ENCODE data around the gene TBC1D30.
"Not testable (repeated sequence)": the region's sequence is repeated elsewhere in the genome, so short reads cannot be mapped to it uniquely, and the experiment has no call there.

TBC1D30 gene, protein sequence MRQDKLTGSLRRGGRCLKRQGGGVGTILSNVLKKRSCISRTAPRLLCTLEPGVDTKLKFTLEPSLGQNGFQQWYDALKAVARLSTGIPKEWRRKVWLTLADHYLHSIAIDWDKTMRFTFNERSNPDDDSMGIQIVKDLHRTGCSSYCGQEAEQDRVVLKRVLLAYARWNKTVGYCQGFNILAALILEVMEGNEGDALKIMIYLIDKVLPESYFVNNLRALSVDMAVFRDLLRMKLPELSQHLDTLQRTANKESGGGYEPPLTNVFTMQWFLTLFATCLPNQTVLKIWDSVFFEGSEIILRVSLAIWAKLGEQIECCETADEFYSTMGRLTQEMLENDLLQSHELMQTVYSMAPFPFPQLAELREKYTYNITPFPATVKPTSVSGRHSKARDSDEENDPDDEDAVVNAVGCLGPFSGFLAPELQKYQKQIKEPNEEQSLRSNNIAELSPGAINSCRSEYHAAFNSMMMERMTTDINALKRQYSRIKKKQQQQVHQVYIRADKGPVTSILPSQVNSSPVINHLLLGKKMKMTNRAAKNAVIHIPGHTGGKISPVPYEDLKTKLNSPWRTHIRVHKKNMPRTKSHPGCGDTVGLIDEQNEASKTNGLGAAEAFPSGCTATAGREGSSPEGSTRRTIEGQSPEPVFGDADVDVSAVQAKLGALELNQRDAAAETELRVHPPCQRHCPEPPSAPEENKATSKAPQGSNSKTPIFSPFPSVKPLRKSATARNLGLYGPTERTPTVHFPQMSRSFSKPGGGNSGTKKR

DNA sequence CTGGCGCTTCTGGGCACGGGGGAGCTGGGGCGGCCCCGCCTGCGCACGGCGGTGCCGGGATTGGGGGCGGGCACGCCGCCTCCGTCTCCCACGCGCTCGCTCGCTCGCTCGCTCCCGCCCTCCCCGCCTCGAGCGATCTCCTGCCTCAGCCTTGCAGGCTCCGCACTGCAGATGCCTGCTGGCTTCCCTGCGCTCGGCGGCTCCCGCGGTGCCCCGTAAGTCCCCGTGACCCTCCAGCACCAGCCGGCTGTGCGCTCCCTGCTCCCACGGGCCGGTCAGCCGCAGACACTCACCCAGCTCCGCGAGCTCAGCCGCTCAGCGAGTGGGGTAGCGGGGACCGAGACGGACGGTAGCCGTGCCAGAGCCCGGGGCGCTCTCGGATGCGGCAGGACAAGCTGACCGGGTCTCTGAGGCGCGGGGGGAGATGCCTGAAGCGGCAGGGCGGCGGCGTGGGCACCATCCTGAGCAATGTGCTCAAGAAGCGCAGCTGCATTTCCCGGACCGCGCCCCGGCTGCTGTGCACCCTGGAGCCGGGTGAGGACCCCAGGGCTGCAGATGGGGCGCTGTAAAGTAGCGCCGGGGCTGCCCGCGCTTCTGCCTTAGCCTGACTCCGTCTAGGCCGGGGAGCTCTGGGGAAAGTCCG, at the start of gene TBC1D30:
Gene TBC1D30, plus strand, starts transcription at position 148 of the 643 bp plus-strand sequence. Its CDS starts 233 bp downstream, at position 381.
- ATAC-seq, result peak; percentile 34 to 51

DNA sequence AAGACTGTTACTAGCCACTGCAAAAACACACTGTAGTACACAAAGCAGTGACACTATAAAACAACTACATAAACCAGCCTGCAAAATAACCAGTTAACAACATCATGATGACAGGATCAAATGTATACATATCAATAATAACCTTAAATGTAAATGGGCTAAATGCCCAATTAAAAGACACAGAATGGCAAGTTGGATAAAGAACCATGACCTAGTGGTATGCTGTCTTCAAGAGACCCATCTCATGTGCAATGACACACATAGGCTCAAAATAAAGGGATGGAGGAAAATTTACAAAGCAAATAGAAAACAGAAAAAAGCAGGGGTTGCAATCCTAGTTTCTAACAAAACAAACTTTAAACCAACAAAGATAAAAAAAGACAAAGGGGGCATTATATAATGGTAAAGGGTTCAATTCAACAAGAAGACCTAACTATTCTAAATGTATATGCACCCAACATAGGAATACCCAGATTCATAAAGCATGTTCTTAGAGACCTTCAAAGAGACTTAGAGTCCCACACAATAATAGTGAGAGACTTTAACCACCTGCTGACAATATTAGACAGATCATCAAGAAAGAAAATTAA, 49.2 kb upstream of the TBC1D30 start:
- ATAC-seq, result not testable (repeated sequence)

DNA sequence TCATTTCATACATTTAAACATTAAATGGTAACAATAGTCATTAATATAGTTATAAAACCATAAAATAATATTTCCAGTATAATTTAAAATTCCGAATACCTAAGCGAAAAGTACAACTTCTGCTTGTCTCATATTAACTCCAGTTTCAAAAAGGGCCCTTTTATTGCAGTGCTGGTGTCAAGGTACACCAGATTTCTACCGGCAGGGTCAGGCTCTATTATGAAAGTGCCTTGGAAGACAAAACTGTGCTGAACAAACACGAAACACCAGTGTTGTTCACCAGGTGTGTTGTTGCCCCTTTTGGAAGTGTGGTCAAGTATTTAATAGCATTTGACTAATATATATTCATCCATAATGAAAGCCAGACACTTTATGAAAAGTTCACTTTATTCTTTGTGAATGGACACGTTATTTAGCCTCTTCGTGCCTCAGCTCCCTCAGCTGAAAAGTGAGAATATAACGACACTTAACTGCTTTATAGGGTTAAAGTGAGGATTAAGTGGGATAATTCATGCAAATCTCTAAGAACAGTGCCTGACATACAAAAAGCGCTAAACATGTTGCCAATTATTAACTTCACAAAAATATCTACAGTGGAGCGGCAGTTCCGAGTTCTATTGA, 45.0 kb upstream of the TBC1D30 start:
- no peak for ATAC-seq

DNA sequence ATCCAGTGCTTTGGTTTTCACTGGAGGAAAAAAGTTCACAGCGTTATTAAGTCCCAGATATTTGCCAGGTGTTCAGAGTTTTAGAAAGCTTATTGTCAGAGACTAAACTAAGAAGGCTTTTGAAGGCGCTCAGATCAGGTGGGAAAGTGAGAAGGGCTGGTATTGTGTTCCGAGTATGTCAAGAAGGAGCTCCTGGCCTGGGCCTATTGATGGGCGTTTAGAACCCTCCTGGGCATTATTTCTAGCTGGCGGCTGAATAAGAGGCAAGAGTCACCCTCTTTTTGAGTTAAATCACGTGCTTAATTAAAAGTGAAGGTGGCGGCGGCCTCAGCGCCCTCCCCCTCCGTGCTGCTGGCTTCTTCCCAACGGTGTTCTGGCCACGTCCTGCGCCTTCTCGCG, 44.3 kb upstream of the TBC1D30 start:
- ATAC-seq, result peak in 1 of 2 donors; percentile 63

DNA sequence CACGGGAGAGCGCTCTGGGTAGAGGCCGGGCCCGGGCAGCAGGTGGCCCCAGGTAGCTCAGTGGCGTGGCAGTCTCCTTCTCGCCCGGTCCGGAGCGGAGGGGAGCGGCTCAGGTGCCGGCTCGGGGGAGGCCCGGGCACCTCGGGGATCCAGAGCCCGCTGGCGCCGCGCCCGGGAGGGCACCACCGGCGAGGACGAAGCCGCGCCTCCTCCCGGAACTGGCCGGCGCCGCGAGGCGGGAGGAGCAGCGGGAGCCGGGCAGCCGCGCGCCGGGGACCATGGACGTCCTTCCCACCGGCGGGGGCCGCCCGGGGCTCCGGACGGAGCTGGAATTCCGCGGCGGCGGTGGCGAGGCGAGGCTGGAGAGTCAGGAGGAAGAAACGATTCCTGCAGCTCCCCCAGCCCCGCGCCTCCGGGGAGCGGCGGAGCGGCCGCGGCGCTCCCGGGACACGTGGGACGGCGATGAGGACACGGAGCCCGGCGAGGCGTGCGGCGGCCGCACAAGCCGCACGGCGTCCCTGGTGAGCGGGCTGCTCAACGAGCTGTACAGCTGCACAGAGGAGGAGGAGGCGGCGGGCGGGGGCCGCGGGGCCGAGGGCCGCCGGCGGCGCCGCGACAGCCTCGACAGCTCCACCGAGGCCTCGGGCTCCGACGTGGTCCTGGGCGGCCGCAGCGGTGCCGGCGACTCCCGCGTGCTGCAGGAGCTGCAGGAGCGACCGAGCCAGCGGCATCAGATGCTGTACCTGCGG, 43.7 kb upstream of the TBC1D30 start:
- ATAC-seq, result peak; percentile 55 to 62

DNA sequence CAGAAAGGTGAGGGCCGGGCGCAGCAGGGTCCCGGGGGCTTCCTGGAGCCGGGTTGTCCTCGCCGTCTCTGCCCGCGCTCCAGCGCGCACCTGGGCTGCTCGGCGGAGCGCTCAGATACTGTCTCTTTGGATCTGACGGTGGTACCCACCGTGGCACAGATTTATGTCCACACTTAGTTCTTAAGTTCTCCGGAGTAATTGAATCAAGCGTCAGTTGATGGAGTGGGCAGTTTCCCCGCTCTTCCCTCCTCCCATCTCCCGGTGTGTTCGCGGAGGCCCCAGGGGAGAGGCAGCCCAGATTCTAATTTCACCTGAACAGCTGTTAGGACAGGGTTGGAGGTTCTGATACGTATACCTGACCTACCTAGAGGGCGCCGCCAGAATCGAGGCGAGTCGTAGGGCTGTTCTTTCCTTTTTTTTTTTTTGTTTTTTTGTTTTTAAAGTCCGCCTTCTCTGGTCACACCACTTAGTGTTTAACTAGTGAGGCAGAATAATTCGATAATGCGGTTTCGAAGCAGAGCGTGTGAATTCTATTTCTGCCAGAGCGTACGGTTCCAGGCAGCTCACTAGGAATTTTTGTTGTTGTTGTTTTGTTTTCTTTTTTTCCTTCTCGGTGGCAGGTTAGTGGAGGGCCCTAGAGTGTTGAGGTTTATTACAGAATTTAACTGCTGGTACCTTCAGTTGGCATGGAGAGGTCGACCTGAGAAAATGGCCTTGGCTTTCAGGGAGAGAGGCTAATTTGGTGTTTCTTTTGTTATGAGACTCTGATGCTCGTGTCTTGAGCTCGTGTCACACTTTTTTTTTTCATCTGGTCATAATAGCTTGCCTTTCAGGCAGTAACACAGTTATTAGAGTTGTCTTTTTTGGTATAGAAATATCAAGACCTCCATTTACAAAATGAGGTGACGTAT, 42.9 kb upstream of the TBC1D30 start:
- ATAC-seq, result peak; percentile 12 to 27

DNA sequence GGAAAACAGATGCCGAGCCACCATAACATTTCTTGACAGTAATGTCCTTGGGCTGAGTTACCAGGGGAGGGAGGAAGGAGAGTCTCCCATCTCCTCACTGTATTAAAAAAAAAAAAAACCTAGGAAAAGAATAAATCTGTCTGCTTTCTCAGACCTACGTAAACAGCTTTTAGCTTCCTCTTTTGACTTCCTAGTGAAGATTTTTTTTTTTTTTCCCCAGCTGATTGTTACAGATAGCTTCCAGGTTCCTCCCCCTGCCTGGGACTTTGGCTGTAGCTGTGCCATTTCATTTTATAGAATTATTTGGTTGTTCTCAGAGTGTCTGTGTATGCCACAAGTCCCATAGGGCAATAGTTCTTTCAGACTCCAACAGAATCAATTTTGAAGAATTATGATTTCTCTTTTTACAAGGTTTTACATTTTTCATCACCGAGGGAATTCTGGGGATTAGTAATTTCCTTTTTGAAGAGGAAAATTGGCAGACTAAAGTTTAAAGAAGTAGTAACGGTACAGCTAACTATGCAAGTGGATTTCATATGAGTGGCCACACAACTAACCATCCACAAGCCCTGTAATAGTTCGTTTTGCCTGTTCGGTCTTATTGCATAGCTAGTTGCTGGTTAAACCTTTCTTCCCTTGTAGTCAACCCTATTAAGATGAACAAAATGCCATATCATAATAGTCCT, 42.1 kb upstream of the TBC1D30 start:
- ATAC-seq, result no peak

DNA sequence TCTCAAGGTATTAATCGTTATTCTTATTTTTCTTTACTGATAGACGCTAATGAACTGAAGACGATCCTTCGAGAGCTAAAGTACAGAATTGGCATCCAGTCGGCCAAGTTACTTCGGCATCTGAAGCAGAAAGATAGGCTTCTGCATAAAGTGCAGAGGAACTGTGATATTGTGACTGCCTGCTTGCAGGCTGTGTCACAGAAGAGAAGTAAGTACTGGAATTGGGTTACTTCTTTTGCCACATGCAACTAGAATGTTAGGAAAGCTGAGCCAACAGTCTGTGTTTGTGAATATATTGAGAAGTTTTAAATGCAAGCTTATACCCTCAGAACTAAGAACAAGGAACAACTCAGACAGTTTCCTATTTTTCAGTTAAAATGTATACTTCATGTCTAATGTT, 38.6 kb upstream of the TBC1D30 start:
- no peak for ATAC-seq

DNA sequence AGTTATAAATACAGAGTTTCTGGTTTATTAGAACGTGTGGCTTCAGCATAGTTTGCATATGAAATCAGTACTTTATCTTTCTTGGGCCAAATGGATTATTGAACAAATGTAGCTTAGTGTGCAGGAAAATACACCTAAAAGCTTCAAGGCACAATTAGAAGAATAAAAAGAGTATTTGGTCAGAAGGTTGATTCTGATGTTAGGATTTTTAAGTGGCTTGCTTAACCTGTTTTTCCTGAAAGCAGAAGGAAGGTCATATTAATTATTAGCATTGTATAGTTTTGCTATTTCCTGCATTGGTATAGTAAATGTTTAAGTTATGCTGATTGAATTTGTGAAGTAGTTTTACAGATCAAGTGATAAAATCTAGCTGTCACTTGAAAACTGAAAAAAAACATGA, 34.3 kb upstream of the TBC1D30 start:
- ATAC-seq, result no peak

DNA sequence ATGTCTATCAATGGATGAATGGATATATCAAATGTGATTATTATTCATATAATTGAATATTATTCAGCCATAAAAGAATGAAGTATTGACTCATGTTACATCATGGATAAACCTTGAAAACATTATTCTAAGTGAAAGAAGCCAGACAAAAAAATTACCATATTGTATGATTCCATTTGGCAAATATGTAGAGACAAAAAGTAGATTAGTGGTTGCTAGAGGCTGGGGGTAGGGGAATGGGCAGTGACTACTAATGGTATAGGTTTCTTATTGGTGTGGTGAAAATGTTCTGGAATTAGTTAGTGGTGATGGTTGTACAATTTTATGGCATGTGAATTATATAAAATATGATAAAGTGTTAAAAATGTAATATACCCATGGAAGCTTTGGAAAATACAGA, 33.4 kb upstream of the TBC1D30 start:
- no peak for ATAC-seq

DNA sequence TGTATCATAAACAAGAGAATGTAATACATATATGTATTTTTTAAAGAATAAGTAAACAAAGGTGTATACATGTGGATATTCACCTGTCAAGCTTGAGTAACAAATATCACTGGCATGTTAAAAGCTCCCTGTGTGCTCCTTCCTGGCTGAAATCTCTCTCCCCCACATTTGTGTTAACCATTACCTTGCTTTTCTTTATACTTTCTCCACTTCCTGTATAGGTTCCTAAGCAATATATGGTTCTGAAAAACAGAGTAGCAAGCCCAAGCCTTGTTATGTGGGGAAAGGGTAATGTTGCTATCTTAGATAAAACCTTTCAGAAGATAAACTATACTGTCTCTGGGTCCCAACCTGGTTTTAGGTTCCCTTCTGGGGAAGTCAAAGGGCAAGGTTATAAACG, 32.3 kb upstream of the TBC1D30 start:
- ATAC-seq, result no peak

DNA sequence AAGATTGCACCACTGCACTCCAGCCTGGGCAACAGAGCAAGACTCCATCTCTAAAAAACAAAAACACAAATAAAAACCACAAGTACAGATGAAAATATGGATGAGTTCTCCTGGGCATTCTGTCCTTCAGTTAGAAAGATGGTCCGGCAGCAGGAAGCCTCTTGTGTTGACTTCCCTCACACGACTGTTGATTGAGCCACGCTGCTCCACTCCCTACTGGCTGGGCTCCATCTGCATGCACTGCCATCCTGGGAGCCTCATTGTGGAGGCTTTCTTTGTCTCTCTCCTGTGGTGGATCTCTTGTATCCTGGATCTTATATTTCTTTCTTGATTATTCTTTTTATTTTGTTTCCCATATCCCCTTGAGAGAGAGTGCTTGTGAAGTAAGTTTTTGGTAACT, 30.8 kb upstream of the TBC1D30 start:
- no peak for ATAC-seq

DNA sequence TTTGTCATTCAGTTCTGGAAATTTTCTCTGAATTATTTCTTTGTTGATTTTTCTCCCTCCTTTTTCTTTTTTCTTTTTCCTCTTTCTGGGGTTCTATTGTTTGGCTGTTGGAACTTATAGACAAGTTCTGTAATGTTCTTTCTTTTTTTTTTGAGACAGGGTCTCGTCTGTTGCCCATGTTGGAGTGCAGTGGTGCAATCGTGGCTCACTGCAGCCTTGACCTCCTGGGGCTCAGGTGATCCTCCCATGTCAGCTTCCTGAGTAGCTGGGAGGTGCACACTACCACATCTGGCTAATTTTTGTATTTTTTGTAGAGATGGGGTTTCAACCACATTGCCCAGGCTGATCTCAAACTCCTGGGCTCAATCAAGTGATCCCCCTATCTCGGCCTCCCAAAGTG, 30.1 kb upstream of the TBC1D30 start:
- no peak for ATAC-seq

DNA sequence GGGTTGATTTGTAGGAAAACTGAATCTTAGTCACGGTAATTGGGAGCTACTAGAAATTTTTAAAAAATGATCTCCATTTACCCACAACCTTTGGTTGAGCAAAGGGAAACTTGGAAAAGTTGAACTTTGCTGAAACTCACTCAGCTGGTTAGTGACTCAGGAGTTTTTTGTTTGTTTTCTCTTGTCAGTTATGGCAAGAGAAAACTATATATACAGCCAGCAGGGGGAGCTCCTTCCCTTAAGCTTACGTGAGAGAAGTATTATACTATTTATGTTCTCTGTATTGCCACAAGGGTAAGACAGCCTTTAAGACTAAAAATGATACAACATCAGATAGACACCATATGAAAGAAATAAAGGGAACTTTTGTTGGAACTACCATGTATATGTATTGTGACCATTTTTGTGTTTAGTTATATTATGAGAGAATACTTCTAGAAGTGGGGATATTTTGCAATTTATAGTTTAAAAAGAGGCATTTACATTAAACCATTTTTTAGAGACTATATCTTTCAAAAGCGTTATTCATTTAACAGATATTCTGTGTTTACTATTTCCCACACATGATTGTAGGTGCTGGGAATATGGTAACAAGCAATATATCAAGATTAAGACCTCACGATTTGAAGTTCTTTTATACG, 28.1 kb upstream of the TBC1D30 start:
- peak; percentile 81 to 92 for ATAC-seq

DNA sequence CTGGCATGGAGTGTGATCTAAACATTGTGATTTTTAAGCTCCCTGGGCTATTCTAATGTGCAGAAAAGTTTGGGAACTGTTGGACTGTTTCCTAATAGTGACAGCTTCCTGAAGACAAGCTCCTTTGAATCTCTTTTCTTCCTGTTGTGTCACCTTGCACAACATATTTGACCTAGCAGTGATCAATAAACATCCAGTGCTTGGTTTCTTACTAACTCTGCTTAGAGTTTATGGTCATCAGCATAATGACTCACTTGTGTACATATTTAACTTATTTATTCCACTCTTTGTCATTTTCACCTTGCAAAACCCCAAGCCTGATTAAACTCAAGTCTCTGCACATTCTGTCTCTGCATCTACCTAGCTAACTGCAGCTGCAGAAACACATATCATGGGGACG, 27.3 kb upstream of the TBC1D30 start:
- no peak for ATAC-seq

DNA sequence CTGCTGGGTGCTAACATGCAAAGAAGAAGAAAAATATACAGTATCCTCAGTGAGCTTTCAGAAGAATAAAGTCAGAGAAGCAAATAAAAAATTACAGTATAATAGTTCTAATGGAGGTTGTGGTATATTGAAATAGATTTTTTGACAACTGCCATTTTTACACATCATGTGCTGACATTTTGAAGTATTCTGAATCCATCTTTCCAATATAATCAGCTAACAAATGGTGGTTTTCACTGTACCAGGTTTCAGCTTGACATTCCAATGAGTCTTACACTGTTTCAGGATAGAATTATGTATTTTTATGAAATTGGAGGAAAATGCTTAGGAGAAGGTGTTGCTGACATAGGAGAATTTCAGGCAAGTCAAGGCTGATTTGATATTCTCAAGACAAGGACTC, 26.3 kb upstream of the TBC1D30 start:
- ATAC-seq, result no peak

DNA sequence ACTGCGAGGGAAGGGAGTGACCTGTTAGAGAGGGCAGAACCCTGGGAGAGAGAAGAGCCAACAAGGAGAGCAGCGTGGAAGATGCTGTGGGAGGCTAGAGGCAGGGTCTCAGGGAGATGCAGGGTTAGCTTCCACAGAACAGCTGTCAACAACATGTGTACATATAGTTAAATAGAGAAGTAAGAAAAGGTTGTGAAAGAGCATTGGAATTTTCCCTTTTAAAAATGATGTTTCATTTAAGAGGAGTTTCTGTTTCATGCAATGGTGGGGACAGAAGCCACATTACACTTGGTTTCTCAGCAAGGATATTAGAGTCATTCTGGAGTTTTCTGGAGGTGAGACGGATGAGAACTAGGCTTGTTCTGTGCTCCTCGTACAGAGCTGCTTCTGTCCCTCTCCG, 23.8 kb upstream of the TBC1D30 start:
- no peak for ATAC-seq

DNA sequence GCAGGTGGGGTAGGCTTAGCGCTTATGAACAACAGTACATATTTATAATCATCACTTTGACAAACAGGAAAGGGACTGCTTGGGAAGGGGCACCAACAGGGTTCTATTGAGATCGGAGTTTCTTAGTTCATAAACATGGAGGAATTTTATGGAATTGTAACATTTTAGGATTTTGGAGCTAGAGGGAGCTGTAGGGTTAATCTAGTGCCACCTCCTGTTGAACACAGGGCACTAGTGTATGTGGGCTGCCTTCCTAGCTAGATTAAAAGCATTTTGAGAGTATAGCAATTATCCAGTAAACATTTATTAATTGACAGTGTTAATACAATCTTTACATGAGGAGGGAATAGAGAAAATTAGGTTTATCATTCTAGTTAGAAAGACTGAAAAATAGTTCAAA, 23.1 kb upstream of the TBC1D30 start:
- no peak for ATAC-seq

DNA sequence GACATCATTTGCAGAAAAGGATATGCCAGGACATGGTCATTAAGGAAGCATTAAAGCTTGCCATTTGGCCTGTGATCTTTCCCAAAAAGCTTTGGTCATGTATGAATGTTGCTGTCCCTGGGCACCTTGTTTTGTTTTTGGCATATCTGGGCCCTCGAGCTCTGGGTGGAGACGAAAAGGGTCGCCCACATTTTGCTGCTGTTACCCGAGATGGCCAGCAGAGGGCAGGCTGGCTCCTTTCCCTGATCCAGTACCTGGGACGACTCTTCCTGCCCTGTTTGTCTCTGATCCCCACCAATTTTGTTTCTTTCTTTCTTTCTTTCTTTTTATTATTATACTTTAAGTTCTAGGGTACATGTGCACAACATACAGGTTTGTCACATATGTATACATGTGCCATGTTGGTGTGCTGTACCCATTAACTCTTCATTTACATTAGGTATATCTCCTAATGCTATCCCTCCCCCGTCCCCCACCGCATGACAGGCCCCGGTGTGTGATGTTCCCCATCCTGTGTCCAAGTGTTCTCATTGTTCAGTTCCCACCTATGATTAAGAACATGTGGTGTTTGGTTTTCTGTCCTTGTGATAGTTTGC, 22.2 kb upstream of the TBC1D30 start:
- peak in 1 of 2 donors; percentile 38 for ATAC-seq
